Measurements from ENCODE around the gene EMC7. TPM values are rescaled to one million over a fixed set of nuclear protein-coding genes. Genes with fewer than 3 reads are reported as not detected.

EMC7 gene
- total and polyA plus RNA-seq, 9 of the 15 experiments (the other 6 are each of a cell fraction or from before 2014, with no cell fraction given) = 25.8 to 92.8 (median 49.7) TPM

GRCh38 chr15:34101366-34102174, at the start of gene EMC7, which contains the start of gene PGBD4 (continued):
- TF ChIP-seq ZNF639 (CRISPR knock-in tag; conservative IDR thresholded peaks at IDR 0.05 in 1 of 2, IDR thresholded peaks at IDR 0.05 in 1 of 2) = peak in 1 of 2 experiments; percentile 90; a peak in 2 of 4 replicates
- TF ChIP-seq DACH1 (IDR thresholded peaks at IDR 0.05; ENCODE audit: partially characterized antibody) = no peak
- TF ChIP-seq PTRF (tag; IDR thresholded peaks at IDR 0.05) = no peak
- no peak for TF ChIP-seq TFAM (CRISPR knock-in tag; conservative IDR thresholded peaks at IDR 0.05)
- TF ChIP-seq MAFK (IDR thresholded peaks at IDR 0.05; ENCODE audit: low read length) = no peak
- TF ChIP-seq HOMEZ (CRISPR knock-in tag; IDR thresholded peaks at IDR 0.05) = no peak
- no peak for TF ChIP-seq PRMT5 (CRISPR knock-in tag; IDR thresholded peaks at IDR 0.05)
- TF ChIP-seq CXXC5 (CRISPR knock-in tag; IDR thresholded peaks at IDR 0.05) = peak; percentile 85
- no peak for TF ChIP-seq ZNF668 (CRISPR knock-in tag; IDR thresholded peaks at IDR 0.05)
- TF ChIP-seq RBM14 (IDR thresholded peaks at IDR 0.05; ENCODE audit: borderline replicate concordance, insufficient read depth, low read depth, low read length) = no peak
- no peak for TF ChIP-seq TFE3 (CRISPR knock-in tag; IDR thresholded peaks at IDR 0.05)
- TF ChIP-seq CHAMP1 (IDR thresholded peaks at IDR 0.05) = peak; percentile 12; the same call in 1 of the 2 replicates
- TF ChIP-seq HLTF (IDR thresholded peaks at IDR 0.05) = no peak
- TF ChIP-seq POLR2H (tag; IDR thresholded peaks at IDR 0.05; ENCODE audit: low read depth) = peak; percentile 91
- TF ChIP-seq ATF4 (CRISPR knock-in tag; IDR thresholded peaks at IDR 0.05) = no peak

Data from K562 (cell line).